Measurements from ENCODE around the gene ADCY1. TPM values are rescaled to one million over a fixed set of nuclear protein-coding genes. Genes with fewer than 3 reads are reported as not detected.

The ADCY1 gene
- total RNA-seq, 1 donor from 2014 or later, result 0.05 TPM

GRCh38 chr7:45682358-45682735 lies 108.2 kb downstream of the ADCY1 start:
- H3K27ac Mint-ChIP-seq (ENCODE audit: unreplicated experiment), result no peak overlapping the region
- H3K4me1 Mint-ChIP-seq (ENCODE audit: unreplicated experiment), result no peaks in the 10 kb centered on the region
- H3K9me3 Mint-ChIP-seq (ENCODE audit: unreplicated experiment), result no peaks in the 10 kb centered on the region
- H3K27me3 Mint-ChIP-seq (ENCODE audit: unreplicated experiment), result peaks cover 7% of the 10 kb centered on the region
- TF ChIP-seq CTCF (IDR thresholded peaks at IDR 0.05), result no peak
- H3K4me3 Mint-ChIP-seq (ENCODE audit: unreplicated experiment), result no peak overlapping the region
- peak; percentile 72 for DNase-seq (ENCODE audit: extremely low spot score, unreplicated experiment)
- H3K36me3 Mint-ChIP-seq (ENCODE audit: unreplicated experiment), result no peaks in the 10 kb centered on the region

GRCh38 chr7:45682836-45683555 lies 108.8 kb downstream of the ADCY1 start:
- Mint-ChIP-seq H3K4me3 (ENCODE audit: unreplicated experiment) (no peak overlapping the region), H3K36me3 (ENCODE audit: unreplicated experiment) (no peaks in the 10 kb centered on the region)
- DNase-seq (ENCODE audit: extremely low spot score, unreplicated experiment), result peak; percentile 42

GRCh38 chr7:45683556-45684148 lies 109.5 kb downstream of the ADCY1 start:
- Mint-ChIP-seq H3K4me1 (ENCODE audit: unreplicated experiment) (no peaks in the 10 kb centered on the region), H3K27ac (ENCODE audit: unreplicated experiment) (no peak overlapping the region), H3K36me3 (ENCODE audit: unreplicated experiment) (no peaks in the 10 kb centered on the region), H3K9me3 (ENCODE audit: unreplicated experiment) (no peaks in the 10 kb centered on the region), H3K27me3 (ENCODE audit: unreplicated experiment) (no peaks in the 10 kb centered on the region), H3K4me3 (ENCODE audit: unreplicated experiment) (no peak overlapping the region)
- peak; percentile 64 for DNase-seq (ENCODE audit: extremely low spot score, unreplicated experiment)
- no peak for TF ChIP-seq CTCF (IDR thresholded peaks at IDR 0.05)

More at GRCh38 chr7:45682836-45683555, 108.8 kb downstream of the ADCY1 start:
- TF ChIP-seq CTCF (IDR thresholded peaks at IDR 0.05), result no peak
- H3K27me3 Mint-ChIP-seq (ENCODE audit: unreplicated experiment), result peaks cover 3% of the 10 kb centered on the region
- H3K9me3 Mint-ChIP-seq (ENCODE audit: unreplicated experiment), result no peaks in the 10 kb centered on the region
- H3K4me1 Mint-ChIP-seq (ENCODE audit: unreplicated experiment), result no peaks in the 10 kb centered on the region
- no peak overlapping the region for H3K27ac Mint-ChIP-seq (ENCODE audit: unreplicated experiment)

GRCh38 chr7:45684910-45685618 lies 110.9 kb downstream of the ADCY1 start:
- no peaks in the 10 kb centered on the region for H3K27me3 Mint-ChIP-seq (ENCODE audit: unreplicated experiment)
- H3K4me1 Mint-ChIP-seq (ENCODE audit: unreplicated experiment), result no peaks in the 10 kb centered on the region
- TF ChIP-seq CTCF (IDR thresholded peaks at IDR 0.05), result no peak
- no peaks in the 10 kb centered on the region for H3K36me3 Mint-ChIP-seq (ENCODE audit: unreplicated experiment)
- H3K9me3 Mint-ChIP-seq (ENCODE audit: unreplicated experiment), result no peaks in the 10 kb centered on the region
- no peak overlapping the region for H3K27ac Mint-ChIP-seq (ENCODE audit: unreplicated experiment)
- no peak overlapping the region for H3K4me3 Mint-ChIP-seq (ENCODE audit: unreplicated experiment)
- peak; percentile 79 for DNase-seq (ENCODE audit: extremely low spot score, unreplicated experiment)

Measured in osteocyte (in vitro differentiated cells).